Eye (tissue), 1 donor: ENCODE data around the gene JAKMIP2.
"Not testable (repeated sequence)": the region's sequence is repeated elsewhere in the genome, so short reads cannot be mapped to it uniquely, and the experiment has no call there.

Source experiments
- DNase-seq: peaks from one replicate; pipeline ENCODE4 v3.0.0-alpha.2; 2015

Gene JAKMIP2

DNA sequence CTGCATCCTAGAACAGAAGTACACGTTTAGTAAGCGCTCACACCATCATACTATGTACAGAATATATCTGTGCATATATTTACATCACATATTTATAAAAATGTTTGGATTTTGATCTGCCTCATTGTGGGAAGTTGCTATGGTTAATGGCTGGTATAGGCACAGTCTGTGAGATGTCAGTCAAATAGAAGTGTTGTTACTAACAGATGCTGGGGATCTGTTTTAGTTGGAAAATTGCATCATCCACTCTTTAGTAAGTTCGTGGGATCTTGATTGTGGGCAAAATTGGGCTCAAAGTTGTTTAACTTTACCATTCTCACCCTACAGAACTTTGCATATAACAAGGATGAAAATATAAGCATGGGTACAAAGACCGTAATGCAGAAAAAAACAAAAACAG is 196.3 kb downstream of the JAKMIP2 start:
- DNase-seq = no peak

DNA sequence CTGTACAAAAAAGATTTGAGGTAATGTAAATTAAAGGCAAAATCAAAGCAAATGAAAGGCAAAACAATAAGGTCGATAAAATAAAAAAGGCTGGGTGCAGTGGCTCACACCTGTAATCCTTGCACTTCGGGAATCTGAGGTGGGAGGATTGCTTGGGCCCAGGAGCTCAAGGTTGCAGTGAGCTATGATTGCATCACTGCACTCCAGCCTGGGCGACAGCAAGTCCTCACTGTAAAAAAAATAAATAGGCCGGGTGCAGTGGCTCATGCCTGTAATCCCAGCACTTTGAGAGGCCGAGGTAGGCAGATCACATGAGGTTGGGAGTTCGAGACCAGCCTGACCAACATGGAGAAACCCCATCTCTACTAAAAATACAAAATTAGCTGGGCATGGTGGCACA is 200.3 kb downstream of the JAKMIP2 start:
- DNase-seq = not testable (repeated sequence)

DNA sequence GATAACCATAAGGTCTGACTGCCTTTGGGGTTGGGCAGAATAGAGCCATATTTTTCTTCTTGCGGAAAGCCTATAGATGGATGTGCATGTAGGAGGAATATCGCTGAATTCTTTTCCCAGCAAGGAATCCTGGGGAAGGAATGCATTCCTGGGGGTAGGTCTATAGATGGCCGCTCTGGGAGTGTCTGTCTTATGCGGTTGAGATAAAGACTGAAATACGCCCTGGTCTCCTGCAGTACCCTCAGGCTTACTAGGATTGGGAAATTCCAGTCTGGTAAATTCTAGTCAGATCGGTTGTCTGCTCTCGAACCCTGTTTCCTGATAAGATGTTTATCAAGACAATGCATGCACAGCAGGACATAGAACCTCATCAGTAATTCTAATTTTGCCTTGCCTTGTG is 202.1 kb downstream of the JAKMIP2 start:
- DNase-seq = not testable (repeated sequence)

DNA sequence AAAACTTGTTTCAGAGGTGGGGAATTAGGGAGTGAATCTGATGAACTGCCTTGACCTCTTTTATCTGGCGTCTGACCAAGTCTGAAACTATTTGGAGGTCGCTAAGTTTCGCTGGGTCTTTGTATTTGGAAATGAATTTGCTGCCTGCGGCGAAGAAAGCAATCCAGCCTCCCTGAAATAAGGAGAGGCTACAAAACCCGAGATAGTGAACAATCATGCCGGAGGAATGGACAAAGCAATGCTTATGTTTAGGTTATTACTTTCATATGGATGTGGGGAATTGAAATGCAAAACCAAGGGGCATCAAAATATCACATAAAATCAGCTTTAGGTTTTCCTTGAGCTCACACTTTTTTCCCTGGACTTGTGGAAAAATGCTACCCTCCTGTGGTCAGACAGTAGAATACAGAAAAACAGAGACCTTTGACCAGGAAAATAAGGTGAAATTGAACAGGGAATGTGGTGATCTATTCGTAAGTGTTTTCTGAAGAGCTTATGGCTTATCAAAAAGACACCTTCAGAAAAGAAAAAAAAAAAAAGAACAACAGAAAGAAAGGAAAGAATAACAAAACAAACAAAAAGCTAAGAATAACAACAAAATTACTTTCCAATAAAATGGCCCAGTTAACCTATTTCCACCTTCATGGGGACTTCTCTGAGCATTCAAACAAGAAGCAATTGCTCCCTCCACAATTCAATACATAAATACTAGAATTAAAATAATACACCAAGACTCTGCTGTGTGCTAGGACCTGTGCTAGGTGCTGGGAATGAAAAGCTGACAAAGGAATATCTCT is 204.1 kb downstream of the JAKMIP2 start:
- peak; percentile 84 for DNase-seq

DNA sequence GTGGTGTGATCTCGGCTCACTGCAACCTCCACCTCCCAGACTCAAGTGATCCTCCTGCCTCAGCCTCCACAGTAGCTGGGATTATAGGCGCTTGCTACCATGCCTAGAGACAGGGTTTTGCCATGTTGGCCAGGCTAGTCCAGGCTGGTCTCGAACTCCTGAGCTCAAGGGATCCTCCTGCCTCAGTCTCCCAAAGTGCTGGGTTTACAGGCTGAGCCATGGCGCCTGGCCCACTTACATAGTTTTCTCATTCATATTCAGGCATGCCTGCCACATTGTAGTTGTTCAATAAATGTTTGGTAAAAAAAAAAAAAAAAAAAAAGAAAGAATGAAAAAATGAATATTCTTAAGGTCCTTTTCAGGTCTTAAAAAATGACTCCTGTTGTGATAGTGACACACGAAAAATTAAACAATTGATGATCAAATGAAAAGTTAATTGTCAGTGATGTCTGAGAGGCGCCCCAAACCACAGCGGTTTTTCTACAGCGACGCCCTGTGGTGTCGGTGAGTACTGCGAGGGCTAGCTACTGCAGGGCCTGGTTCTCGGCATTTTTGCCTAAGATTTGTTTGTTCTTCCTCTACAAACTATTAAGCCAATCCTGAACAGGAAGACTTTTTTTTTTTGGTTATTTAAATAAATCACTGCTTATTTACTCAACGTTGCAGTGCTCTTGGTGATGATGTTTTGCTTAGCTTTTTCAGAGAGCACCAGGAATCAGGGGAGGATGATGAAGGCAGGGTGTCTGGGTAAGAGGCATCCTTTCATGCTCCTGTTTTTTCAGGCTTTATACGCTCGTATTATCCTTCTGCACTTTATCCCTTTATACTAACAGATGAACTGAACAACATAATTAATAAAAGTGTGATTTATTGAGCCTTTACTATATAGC is 205.6 kb downstream of the JAKMIP2 start:
- DNase-seq = peak; percentile 89

DNA sequence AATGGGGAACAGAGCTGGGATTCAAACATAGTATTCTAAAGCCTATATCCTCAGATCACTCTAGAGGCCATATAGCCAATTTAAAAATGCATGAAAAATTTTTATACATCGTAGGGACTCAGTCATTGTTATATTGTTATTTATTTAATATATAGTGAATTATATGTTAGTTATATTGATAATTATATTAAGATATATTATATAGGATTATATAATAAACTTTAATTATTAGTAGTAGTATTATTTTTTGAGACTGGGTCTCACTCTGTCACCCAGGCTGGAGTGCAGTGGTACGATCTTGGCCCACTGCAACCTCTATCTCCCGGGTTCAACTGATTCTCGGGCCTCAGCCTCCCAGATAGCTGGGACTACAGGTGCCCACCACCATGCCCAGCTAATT is 206.9 kb downstream of the JAKMIP2 start:
- no peak for DNase-seq

DNA sequence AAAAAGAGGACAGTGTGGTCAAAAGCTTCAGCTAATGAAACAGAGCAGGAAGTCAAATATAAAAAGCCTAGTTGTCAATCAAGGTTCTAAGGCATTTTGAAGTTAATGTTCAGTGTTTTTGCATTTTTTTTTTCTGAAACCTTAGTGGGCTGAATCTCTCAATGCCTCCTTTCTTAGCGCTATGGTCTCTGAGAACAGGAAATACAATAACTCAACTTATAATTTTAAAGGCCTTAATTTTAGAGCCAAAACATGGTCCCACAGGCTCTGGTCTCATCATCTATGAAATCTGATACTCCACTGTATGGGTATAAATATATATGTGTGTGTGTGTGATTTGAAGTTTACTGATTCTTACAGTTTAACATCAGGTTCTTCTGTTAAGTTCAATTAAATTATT is 209.3 kb downstream of the JAKMIP2 start:
- no peak for DNase-seq

DNA sequence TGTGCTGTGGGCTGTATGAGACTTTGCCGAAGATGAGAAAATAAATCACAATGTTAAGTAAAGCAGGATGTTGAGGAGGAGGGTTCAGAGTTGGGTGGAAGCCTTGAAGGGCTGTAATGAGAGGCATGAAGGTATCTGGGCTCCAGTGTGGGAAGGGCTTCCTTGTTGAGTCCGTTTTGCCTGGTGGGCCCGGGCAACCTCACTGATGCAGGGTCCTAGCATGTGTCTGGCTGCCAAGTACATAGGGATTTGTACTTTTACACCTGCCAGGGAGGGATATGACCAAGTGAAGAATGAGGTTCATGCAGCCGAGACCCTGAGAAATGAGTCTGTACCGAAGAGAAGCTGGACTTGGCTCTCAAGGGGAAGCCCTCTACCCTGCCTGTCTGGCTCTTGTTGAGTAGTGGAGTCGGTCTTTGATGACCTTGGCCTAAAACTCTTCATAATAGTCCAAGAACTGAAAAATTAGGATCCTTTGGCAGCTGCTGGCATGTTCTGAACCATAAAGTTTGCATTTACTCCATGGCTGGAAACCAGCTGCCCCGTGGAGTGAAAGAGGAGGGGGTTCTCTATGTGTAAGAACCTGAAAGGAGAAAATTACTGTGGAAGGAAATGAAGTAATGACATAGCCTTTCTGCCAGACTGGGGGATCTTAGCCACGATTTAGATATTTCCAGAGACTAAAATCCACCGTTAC is 213.7 kb downstream of the JAKMIP2 start:
- no peak for DNase-seq

DNA sequence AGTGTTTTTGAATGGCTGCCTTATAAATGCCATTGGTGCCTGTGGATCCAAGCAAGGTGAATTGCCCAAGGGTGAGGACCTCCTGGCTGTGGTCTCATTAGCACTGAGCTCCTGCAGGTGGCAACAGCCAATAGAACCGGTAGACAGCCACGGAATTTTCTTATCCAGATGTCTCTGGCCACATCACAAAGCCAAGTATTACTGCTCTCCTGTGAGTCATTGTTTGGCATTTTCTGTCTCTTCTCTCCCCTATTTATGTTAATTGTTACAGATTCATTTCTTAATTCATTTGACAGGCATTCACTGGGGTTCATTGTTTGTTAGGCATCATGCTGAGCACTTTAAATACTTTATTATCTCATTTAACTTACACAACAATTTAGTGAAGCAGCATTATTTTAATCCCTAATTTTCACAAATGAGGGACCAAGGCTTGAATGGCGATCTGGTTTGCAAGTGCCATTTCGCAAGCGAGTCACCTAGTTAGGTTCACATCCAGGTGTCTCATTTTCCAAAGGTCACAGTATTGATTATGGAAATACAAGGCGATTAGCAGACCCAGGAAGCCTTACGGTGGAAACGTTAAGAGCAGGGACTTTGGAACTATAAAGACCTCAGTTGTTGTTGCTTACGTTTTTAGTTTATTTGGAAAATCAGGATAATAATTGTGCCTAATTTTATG is 214.5 kb downstream of the JAKMIP2 start:
- DNase-seq = peak; percentile 85

DNA sequence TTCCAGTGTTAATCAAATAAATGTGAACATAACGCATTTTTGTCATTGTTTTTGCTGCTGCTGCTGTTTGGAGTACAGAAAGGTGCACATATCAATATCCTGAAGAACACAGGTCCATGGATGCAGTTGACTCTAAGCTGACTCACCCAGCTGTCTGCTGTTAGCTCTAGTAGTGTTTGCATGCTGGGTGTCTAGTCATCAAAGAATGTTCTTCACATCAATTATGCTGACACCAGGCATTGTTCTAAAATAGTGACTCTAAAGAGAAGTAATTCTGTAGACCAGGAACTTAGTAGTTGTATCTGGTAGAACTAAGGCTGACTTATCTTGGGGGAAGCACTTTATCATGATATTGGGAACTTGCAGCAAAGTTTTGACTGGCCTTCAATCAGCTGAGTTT is 217.0 kb downstream of the JAKMIP2 start:
- no peak for DNase-seq

DNA sequence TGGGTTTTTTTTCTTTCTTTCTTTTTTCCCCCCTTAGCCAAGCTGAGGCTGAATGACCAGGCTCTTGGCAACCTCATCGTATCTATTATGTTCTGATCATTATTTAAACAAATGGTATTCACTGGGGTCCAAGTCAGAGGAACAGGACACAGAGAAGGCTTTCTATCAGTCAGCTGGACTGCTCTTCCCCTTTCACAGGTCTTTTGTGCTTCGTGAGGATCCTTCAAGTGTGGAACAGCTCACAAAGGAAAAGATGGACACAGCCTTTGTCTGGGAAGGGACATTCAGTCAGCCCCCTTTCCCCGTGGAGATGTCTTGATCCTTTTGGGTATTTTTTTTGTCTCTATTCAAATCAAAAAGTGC is 218.4 kb downstream of the JAKMIP2 start:
- DNase-seq = no peak

DNA sequence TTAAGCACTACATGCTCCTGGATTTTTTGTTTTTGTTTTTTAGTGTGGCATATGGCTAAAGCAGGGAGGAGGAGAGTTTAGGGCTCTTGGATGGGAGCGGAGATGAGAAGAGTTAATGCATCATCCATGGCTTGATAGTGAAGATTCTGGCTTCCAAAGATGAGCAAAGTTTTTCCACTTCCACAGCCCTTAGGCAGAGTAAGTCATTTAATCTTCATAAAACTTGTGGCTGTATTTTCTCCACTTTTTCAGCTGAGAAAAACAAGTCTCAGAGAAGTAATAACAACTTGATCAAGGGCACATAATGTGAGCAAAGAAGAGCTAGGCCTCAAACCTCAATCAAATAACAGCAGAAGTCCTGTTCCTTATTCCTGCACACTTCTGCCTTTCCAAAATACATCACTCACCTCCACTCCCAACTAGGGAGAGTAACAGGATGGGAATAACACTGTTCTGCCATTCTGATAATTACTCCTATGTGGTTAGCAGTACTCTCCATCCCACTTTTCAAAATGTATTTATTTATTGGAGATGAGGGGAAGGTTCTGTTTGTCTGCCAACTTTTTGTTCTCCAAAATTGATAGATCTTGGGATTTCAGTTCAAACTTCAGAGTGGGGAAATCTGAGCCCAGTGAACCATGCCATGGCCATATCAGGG is 218.9 kb downstream of the JAKMIP2 start:
- no peak for DNase-seq

DNA sequence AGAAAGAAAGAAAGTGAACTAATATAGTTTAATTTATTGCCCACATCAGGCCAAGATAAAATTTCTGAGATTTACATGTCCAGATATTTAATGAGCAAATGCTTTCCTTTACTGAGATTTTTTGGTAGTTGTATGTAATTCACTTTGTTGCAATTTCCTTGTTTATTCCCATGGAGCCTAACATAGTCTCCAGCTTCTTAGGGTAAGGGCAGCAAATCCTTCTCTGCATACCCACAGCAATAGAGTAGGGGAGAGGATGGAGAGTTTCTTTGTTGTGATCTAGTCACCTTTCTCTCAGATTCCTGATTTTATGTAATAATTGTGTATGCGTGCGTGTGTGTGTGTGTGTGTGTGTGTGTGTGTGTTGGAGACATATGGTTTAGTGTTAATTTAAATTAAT is 221.1 kb downstream of the JAKMIP2 start:
- no peak for DNase-seq

DNA sequence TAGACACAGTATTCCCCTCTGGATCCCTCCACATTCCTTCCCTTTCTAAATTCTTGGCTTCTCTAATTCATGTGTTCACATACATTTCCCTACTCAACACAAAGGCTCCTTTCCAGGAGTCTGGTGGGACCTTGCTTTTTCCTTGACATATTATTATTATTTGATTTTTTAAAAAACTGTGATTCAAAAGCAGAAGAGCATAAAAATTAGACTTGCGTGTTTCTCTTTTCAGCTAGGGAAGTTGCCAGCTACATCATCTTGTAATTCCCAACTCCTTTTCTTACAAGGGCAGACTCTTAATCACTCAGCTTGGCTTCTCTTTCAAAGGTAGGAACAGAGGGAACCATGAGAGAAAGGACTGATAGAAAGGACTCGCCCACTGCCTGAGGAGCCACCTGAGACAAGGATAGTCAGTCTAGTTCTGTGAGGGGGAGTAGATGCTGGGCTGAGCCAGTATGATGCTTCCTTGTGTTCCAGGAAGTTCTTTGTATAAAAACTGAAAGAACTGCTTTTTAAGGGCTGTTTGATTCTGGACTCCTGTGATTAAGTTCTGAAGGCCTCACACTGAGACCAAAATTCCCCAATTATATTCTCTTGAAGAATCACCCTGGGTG is 221.7 kb downstream of the JAKMIP2 start:
- DNase-seq = peak; percentile 30

DNA sequence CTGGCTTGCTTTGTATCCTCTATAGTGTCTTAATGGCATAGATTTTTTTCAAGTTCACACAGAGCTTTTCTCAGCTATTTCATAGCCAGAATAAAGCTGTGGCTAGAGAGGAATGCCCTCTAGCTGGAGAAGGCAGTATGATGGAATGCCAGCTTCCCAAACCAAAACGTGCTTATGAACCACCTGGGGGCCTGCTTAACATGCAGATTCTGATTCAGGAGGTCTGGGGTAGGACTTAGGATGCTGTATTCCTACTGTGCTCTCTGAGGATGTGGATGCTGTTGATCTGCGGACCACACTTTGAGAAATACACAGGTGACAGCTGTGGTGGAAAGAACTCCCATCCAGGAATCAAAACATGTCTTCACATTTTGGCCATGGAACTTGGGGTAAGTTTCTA is 222.8 kb downstream of the JAKMIP2 start:
- no peak for DNase-seq

DNA sequence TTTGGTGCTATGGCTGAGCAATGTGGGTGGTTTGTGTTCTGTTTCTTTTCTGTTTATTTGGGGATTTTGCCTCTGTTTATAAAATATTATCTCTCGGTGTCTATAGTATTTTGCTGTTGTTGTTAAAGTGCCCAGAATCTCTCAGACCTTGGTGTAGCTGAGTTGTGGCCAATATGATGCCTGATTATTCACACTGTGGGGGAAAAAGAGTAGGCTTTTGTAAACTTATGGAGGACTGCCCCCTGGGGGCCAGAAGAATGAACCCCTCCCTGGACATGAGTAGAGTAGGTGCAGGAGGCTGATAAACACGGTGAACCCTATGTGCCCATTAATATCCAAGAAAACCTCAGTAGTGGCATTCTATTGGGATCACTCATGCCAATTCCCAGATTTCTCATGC is 223.7 kb downstream of the JAKMIP2 start:
- DNase-seq = peak; percentile 35

DNA sequence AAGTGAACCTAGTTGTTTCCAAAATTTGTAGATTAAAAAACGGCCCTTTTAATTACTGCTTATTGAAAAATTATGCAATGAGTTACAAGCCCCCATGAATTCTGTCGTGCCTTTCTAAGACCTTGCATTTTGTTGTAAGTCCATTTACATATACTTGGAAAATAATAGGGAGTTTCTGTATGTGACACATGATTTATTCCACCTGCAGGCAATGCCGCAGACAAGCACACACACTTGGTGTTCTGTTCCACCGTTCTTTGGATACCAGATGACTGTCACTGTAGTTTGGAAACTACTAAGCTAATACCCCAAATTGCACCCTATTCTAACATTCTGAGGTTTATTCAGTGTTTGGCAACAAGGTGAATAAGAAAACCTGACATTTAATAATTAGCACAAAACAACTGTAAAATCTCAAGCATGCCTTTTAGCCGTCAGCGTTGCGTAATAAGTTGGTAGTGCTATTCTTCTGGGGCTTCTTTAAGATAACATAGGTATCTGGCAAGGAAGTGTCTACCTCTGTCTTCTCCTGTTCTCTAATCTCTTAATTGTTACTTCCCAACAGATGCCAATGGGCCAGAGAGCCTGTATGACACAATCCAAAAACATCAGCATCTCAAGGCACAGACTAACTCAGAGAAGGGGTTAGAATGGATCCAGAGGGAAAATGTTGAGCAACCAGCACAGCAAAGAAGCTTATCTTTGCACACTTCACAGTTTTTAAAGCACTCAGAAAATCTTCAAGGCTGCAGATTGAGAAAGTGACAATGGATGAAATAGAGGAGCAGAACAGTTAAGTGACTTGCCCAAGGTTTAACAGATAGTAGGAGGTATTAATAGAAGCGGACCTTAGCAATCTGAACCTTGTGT is 224.4 kb downstream of the JAKMIP2 start:
- no peak for DNase-seq

DNA sequence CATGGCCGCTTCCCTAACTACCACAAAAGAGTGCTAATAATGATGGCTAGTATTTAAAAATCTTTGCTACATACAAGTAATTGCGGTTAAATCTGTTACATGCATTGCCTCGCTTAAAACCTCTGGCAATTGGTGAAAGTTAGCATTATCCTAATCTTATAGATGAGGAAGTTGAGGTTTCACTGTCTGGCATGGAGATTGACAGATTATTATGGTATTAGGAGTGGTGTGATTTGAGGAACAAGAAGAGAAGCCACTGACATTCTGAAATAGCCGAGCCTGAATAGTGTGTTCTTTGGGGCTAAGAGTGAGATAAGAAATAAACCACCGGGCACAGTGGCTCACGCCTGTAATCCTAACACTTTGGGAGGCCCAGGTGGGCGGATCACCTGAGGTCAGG is 227.4 kb downstream of the JAKMIP2 start:
- DNase-seq = no peak

DNA sequence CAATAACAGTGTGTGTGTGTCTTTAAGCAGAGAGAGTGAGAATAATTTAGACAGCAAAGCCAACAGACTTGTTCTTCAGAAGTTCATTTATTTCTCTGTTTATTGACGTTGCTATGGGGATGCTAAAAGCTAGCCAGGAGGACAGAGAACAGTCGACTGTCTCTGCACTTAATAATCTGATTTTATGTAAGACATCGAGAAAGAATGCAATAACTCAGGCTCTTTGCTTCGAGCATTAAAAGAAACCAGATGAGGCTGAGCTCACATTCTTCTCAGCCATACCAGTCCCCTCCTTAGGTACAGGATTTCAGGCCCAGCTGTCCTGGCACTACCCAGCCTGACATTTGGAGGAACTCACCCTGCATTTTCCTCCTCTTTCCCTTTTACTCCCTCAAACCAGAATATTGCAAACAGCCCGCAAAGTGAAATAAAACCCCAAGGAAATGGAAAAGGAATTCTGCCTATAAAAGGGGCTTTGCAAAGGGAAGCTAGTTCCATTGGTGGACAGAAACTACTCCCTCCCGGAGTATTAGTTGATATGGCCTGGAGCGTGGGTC is 228.2 kb downstream of the JAKMIP2 start:
- DNase-seq = peak; percentile 85

DNA sequence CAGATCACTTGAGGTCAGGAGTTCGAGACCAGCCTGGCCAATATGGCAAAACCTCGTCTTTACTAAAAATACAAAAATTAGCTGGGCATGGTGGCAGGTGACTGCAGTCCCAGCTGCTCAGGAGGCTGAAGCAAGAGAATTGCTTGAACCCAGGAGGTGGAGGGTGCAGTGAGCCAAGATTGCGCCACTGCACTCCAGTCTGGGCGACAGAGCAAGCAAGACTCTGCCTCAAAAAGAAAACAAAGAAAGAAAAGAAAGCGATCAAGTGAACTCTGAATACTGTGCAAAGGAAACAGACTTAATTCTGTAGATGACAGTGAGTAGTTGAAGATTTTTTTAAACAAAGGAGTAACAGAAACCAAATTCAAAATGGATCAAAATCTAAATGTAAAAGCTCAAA is 228.7 kb downstream of the JAKMIP2 start:
- DNase-seq = not testable (repeated sequence)

DNA sequence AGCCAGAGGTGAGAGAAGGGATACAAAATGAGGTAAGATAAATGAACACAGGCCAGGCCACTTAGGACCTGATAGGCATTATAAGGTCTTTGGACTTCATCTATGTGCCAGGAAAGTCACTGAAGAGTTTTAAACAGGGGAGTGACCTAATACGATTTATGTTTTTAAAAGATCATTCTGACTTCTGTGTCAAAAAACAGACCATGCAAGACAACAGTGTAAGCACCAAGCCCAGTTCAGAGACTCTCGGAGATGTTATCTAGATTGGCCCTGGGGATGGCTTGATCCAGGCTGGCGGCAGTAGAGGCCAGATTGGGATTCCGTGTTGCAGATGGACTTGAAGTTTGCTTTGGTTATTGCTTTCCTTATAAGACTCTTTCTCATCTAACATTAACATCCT is 229.6 kb downstream of the JAKMIP2 start:
- DNase-seq = no peak
